Inflammatory macrophage (primary cell): Measurements from ENCODE around the gene BAZ1B.
"Not testable (repeated sequence)": the region's sequence is repeated elsewhere in the genome, so short reads cannot be mapped to it uniquely, and the experiment has no call there.

Source experiments
- DNase-seq, 2 donors: peaks; one replicate each; pipeline ENCODE4 v3.0.0-alpha.2; 2020 to 2022

The BAZ1B gene

DNA sequence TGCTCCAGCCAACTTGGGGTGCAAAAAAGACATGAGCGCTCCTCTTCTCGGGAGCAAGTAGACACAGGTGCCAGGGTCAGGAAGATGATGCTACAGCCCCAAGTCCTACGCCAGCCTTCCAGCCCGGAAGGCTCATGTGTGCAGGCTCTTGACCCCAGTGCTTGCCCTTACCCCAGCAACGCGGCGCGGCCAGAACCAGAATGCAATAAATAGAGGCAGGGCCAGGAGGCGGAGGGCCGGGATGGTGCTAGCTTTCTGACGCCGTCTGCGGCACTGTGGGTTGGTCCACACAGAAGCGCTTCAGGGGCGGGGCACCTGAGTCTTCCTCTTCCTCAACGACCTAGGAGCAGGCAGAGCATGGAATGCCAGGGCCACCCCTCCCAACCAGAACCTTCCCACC is 15.0 kb upstream of the BAZ1B start:
- DNase-seq: no peak

GRCh38 chr7:73536479-73536878 is 14.4 kb upstream of the BAZ1B start:
- no peak for DNase-seq

- not testable (repeated sequence) for DNase-seq
Observed at GRCh38 chr7:73535918-73536317, 13.8 kb upstream of the BAZ1B start.

- DNase-seq: no peak
Observed at GRCh38 chr7:73533742-73534141, 11.6 kb upstream of the BAZ1B start.

GRCh38 chr7:73532224-73532623 is 10.1 kb upstream of the BAZ1B start:
- no peak for DNase-seq

DNA sequence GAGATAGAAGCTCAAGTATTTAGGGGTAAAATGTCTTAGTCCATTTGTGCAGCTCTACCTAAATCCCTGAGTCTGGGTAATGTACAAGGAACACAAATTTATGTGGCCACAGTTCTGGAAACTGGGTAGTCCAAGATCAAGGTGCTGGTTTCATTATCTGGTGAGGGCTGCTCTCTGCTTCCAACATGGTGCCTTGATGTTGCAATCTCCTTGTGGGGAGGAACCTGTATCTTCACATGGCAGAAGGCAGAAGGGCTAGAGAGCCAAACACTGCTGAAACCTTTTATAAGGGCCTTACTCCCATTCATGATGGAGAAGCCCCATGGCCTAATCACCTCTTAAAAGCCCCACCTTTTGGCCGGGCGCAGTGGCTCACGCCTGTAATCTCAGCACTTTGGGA is 8.7 kb upstream of the BAZ1B start:
- no peak for DNase-seq

- no peak for DNase-seq
Observed at GRCh38 chr7:73526896-73527821, 5.1 kb upstream of the BAZ1B start.

GRCh38 chr7:73526158-73526494 is 4.0 kb upstream of the BAZ1B start:
- DNase-seq: not testable (repeated sequence)

DNA sequence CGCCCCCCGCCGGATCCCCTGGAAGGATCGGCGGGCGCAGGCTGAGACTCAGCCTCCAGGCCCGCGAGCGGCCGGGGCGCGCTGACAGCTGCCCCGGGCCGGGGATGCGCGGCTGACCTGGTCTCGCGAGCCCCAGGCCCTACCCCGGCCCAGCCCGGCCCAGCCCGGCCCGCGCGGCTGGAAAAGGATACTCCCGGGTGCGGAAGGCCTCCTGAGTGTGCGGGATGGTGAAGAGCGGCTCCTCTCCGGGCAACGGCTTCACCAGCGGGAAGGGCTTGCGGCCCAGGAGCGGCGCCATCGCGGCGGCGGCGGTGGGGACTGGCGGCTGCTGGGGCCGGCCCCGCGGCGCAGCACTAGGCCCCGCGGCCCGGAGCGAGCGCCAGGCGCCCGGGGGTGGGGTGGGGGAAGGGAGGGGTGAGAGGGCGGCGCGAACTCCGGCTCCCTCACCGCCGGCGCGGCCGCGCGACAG is 423 bp downstream of the BAZ1B start:
- peak in 1 of 2 donors; percentile 12 for DNase-seq

GRCh38 chr7:73520673-73521635 is 1.1 kb downstream of the BAZ1B start:
- peak; percentile 13 for DNase-seq

DNA sequence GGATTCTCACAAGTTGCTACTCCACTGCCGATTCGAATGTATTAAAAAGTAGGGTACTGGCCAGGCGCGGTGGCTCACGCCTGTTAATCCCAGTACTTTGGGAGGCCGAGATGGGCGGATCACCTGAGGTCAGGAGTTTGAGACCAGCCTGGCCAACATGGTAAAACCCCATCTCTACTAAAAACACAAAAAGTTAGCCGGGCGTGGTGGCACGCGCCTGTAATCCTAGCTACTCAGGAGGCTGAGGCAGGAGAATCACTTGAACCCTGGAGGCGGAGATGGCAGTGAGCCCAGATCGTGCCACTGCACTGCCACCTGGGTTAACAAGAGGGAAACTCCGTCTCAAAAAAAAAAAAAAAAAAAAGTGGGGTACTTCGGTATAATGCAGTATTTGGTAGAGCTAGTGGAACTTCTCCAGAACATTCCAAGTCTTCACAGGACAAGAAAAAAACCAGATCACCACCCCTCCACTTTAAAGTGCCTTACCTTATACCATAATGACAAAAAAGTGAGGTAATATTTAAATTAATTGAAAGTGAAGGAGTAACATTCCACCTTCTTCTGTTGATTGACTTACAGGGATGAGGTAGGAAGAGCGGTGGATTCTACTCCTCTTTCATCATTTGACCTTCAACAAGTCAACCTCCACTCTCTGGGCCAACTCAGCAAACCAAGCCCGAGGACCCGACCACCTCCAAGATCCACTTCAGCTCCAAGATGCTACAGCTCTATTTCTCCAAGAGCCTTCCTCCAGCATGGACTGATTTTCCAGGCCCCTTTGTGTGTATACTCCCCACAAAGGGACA is 2.0 kb downstream of the BAZ1B start:
- DNase-seq: peak in 1 of 2 donors; percentile 6

GRCh38 chr7:73518470-73518869 is 3.6 kb downstream of the BAZ1B start:
- DNase-seq: no peak

DNA sequence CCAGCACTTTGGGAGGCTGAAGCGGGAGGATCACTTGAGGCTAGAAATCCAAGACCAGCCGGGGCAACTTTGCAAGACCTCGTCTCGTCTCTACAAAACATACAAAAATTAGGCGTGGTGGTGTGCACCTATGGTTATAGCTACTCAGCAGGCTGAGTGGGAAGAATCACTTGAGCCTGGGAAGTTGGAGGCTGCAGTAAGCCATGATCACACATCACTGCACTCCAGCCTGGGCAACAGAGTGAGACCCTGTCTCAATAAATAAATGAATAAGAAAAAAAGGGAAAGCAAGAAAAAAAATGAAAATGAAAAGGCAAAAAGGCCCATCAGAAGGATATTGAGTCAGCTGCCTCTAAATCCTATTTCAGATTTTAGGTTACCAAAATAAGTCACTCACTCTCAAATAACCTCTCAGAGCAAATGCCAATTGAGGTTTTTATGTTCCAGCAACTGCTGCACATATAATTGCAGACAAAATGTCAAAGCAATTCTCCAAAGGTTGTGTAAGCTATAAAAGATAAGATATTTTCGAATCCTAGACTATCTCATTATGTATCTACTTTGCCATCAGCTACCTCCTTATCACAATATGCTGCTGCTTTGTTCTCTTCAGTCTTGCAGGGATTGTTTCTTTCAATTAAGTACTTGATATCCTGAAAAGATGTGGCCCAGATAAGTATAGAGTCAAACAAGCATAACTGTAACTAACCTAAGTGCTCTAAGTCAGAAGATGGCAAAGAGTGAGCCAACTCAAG is 4.7 kb downstream of the BAZ1B start:
- DNase-seq: no peak

GRCh38 chr7:73515178-73515577 is 6.9 kb downstream of the BAZ1B start:
- DNase-seq: peak in 1 of 2 donors; percentile 4

GRCh38 chr7:73512018-73512780 is 9.9 kb downstream of the BAZ1B start:
- DNase-seq: no peak

DNA sequence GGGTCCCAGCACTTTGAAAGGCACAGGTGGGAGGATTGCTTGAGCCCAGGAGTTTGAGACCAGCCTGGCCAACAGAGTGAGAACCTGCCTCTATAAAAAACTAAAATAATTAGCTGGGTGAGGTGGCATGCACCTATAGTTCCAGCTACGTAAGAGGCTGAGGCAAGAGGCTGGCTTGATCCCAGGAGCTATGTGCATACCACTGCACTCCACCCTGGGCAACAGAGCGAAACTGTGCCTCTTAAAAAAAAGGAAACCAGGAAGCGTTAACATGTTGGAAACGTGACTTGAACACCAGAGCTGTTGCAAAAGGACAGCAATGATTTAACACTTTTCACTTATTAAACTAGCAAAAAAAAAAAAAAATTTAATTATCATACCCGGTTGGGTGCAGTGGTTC is 12.6 kb downstream of the BAZ1B start:
- DNase-seq: no peak

DNA sequence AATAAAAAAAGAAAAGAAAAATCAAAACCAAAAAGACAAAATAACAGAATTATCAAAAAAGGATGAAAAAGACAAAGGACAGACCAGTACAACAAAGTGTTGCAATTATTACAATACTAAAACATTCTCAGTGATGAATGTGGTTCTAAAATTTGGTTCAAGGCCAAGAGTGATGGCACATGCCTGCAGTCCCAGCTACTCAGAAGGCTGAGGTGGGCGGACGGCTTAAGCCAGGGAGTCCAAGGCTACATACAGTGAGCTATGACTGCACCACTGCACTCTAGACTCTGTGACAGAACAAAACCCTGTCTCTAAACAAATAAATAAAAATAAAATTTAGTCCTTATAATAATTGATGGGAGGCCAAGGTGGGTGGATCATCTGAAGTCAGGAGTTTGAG is 14.5 kb downstream of the BAZ1B start:
- no peak for DNase-seq

GRCh38 chr7:73504920-73505319 is 17.2 kb downstream of the BAZ1B start:
- DNase-seq: no peak

DNA sequence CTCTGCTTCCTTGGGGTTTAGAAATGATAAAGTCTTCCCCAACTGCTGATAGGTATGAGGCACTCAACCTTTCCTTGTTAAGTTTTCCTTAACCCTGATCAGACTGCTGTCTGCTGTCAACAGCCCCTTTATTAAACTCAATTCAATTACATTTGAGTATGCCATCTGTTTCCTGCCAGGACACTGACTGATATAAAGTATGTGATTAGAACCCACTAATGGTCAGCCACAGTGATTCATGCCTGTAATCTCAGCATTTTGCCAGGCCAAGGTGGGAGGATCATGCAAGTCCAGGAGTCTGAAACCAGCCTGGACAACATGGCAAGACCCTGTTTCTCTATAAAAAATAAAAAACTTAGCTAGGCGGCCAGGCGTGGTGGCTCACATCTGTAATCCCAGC is 18.1 kb downstream of the BAZ1B start:
- DNase-seq: no peak

DNA sequence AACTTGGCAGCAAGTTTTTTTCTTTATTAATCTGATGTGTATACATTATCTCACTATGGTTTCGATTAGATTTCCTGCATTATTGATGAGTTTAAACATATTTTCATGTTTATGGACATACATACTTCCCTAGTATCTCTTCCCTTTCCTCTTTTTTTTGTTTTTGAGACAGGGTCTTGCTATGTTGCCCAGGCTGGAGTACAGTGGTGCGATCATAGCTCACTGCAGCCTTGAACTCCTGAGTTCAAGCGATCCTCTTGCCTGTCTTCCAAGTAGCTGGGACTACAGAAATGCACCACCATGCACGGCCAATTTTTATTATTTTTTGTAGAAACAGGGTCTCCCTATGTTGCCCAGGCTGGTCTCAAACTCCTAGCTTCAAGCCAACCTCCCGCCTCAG is 18.9 kb downstream of the BAZ1B start:
- no peak for DNase-seq

DNA sequence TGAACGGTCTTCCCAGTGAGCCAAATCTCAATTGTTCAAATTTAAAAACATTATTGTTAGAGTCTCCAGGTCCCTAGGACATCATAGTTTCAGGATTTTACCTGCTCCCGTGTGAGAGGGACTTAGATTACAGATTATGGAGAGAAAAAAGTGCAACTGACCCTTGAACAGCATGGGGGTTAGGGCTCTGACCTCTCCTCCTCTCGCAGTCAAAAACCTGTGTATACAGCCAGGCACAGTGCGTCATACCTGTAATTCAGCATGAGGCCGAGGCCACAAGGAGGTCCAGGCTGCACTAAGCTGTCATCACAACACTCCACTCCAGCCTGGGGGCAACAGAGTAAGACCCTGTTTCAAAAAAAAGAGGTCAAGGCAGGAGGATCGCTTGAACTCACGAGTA is 25.5 kb downstream of the BAZ1B start:
- DNase-seq: no peak
